AG09309 (cell line): Measurements from ENCODE around the gene HSDL2.
A peak's percentile ranks its signal among the peaks of the same experiment; 100 is the strongest.

ENCODE experiments used
- DNase-seq: peaks from one replicate; pipeline ENCODE4 v3.0.0-alpha.2; 2010; ENCODE audit warnings: low read depth
- H3K4me3 ChIP-seq: 2 replicates; pipeline ENCODE4 v1.5.1; 2011; ENCODE audit warnings: mild to moderate bottlenecking, low read depth, low read length, moderate library complexity; ENCODE audit not compliant: control insufficient read depth
- TF ChIP-seq, protein P1 (sequence below): IDR thresholded peaks from 2 replicates; pipeline ENCODE4 v1.5.1; 2011; ENCODE audit warnings: mild to moderate bottlenecking, low read depth, low read length, inconsistent platforms; ENCODE audit not compliant: insufficient read depth, control insufficient read depth; ENCODE audit errors: missing control alignments

HSDL2 gene

DNA sequence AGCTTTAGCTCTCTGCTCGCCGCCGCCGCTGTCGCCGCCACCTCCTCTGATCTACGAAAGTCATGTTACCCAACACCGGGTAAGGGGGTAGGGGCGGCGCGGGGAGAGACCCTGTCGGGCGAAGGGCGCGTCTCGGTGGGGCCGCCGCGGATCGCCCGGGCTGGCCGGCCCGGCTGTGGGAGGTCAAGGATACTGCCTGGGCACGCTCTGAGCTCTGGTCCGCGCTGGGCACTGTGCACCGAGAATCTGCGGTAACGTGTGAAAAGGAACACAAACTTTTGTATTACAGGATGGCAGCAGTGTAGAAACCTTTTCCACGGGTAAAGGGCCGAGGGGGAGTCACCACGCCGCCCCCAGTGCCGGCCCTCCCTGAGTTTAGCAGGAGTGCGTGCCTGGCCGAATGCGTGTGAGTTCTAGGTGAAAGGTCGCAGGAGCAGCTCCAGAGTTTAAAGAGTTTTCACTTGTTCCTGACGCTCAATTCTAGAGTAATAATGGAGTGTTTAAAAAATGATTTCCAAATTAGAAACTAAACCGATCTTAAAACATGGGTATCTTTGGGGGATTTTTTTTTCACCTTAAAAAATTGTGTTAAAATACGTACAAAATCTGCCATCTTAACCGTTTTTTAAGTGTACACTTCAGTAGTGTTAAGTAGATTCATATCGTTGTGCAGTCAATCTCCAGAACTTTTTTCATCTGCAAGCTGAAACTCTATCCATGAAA lies at the start of gene HSDL2:
TSS of gene HSDL2 (plus strand) at position 7 of the 723 bp plus-strand sequence. CDS start at position 63, 56 bp downstream.
- TF ChIP-seq, protein P1, sequence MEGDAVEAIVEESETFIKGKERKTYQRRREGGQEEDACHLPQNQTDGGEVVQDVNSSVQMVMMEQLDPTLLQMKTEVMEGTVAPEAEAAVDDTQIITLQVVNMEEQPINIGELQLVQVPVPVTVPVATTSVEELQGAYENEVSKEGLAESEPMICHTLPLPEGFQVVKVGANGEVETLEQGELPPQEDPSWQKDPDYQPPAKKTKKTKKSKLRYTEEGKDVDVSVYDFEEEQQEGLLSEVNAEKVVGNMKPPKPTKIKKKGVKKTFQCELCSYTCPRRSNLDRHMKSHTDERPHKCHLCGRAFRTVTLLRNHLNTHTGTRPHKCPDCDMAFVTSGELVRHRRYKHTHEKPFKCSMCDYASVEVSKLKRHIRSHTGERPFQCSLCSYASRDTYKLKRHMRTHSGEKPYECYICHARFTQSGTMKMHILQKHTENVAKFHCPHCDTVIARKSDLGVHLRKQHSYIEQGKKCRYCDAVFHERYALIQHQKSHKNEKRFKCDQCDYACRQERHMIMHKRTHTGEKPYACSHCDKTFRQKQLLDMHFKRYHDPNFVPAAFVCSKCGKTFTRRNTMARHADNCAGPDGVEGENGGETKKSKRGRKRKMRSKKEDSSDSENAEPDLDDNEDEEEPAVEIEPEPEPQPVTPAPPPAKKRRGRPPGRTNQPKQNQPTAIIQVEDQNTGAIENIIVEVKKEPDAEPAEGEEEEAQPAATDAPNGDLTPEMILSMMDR, result no peak
- no peak for DNase-seq
- H3K4me3 ChIP-seq, result peak within 1 kb of the TSS; percentile 63

DNA sequence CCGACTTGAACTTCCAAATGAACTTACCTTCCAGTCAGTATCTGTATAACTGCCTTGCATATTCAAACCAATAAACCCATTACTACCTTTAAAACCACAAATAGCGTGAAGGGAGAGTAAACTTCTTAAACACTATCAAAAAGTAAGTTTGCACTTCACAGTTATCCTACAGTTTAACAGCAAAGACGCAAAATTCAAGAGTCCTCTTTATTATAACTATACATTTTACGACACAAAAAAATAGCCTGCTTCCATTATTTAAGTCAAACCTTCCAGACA lies 48.3 kb upstream of the HSDL2 start:
- H3K4me3 ChIP-seq, result peak overlapping the region; percentile 78
- DNase-seq, result no peak
- TF ChIP-seq, protein P1, result no peak

DNA sequence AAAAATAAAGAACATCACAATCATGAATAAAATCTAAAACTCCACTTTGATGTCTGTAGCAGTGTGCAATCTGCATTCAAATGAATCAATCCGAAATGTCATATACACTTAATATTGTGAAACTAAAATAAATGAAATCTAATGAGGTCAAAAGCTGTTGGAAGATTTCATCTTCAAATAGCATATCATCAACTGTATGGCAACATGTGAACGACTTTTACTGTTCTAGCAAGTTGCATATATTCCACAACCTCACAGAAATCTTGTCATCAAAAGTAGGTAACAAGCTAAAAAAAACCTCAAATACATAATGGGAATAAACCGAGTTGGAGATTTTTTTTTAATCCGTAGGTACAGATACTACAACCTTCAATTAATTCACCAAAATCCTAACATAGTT lies 47.7 kb upstream of the HSDL2 start:
- peak overlapping the region; percentile 78 for H3K4me3 ChIP-seq
- DNase-seq, result no peak
- TF ChIP-seq, protein P1, result no peak

DNA sequence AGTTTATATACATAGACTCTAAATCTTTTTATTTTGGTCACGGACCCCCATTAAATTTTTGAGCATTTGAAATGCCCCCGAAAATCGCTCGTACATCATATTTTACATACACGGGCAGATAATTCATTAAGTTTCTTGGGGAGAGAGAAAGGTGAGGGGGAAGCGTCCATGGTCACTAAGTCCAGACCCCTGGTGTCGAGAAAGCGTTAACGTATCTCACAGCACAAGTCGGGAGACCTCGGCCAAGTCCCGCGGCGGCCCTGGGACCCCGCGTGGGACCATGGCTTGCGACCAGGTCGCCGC lies 47.3 kb upstream of the HSDL2 start:
- no peak for DNase-seq
- H3K4me3 ChIP-seq, result peak overlapping the region; percentile 78
- TF ChIP-seq, protein P1, result no peak

DNA sequence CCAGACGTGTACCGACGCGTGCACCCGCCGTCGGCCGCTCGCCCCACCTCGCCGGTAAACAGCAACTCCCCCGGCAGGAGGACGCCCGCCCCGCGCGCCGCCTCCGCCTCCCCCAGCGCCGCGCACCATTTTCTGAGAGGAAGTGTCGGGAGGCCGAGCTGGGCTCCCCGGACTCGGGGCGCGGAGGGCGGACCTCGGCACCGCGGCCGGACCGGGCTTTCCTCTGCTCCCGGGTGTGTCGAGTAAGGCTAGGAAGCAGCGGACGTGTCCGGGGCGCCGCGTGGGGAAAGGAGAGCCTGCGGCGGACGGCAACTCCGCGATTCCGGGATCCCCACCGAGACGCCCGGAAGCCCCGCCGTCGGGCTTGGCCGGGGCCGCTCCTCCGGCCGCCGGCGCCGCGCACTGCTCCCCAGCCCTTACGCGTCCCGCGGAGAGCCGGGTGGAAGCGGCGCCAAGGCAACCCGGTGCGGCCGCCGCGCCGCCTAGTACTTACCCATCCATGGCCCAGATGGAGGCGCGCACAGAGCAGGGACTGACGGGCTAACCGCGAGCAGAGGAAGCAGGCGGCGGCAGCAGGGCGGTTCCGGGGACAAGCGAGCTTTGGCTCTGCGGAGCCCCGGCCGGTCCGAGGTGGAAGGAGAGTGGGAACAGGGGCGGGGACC lies 46.8 kb upstream of the HSDL2 start, which contains the start of gene PTBP3:
TSS of gene PTBP3 (minus strand) at position 643 of the 662 bp plus-strand sequence. CDS start 35,754 bp downstream, outside the sequence.
- TF ChIP-seq, protein P1, result no peak
- no peak for DNase-seq

DNA sequence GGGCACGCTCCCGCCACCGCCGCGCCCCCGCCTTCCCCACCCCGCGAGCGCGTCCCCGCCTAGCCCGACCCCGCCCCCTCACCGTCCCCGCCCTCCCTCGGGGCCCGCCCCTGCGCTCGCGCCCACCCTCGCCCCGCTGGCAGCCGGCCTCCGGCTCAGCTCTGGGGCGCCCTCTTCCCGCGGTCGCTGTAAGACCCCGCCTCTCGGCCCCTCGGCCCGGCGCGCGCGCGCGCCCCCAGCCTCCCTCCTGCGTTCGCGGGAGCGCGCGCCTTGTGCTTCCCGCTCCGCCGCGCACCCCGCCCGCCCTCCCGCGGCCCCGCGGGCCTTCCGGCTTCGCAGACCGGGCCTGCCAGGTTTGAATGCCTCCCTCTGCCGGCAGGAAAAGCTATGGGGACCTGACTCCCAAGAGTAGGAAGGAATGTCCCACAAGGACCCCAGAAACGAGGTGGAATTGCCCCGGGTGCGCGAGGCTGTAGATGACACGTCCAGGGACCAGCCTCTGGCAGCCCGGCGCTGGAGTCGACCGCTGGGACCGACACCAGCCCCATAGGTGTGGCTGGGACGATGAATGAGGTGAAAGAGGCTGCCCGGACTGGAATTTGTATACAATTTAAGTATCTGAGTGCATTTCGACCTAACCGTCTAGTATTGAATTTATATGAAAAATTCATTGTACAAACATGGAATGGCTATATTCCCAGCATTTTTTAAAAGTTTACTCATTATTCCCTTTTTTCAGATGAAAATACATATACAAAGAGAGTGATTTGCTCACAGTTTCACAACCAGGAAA lies 46.1 kb upstream of the HSDL2 start:
- H3K4me3 ChIP-seq, result peak overlapping the region; percentile 79
- TF ChIP-seq, protein P1, result peak; percentile 66
- DNase-seq, result peak; percentile 80

More for the DNA sequence above, 46.8 kb upstream of the HSDL2 start, which contains the start of gene PTBP3:
- peak within 1 kb of the TSS; percentile 79 for H3K4me3 ChIP-seq
